ENCODE results near the gene SYNPR. TPM values are rescaled to one million over a fixed set of nuclear protein-coding genes. Genes with fewer than 3 reads are reported as not detected.

The SYNPR gene
- total RNA-seq, 1 experiment from 2014 or later: not detected

GRCh38 chr3:63523100-63523499, 245.0 kb downstream of the SYNPR start:
- no peaks in the 10 kb centered on the region for H3K4me1 ChIP-seq (replicated peaks)
- H3K36me3 ChIP-seq: no peaks in the 10 kb centered on the region
- H3K9me3 ChIP-seq (replicated peaks): no peaks in the 10 kb centered on the region
- no peak overlapping the region for H3K4me3 ChIP-seq
- no peaks in the 10 kb centered on the region for H3K27me3 ChIP-seq (replicated peaks)
- no peak overlapping the region for H3K27ac ChIP-seq
- no peak for DNase-seq (ENCODE audit: low read depth in 1 of 2, low spot score in 2 of 2)

DNA sequence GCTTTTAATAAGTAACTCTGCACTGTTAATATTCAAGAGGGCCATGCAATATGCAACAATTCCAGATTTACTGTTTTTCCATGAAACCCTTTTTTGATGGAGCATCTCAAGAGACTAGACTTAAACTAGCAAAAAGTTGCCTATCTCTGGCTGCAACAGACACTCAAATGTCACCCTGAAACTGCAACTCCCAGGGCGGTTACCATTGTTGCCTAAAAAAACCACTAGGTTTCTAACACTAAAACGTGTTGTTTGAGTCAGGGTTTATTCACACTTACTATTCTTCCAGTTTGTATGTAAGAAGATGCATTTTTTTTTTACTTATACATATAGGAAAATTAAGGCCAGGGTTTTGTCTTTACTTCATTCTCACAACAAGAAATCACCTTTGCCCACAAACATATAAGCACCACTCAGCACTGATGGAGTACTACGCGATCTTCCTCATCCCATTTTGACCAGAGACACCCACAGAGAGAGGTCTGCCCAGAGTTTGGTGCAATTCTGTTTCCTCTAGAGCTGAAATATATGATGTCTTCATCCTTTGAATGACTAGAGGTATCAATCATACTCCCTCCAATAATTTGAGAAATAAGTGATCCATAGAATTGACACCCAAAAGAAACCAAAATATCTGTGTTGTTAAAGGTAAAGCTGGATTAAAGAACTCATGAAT, 250.4 kb downstream of the SYNPR start:
- Histone ChIP-seq H3K9me3 (replicated peaks) (no peaks in the 10 kb centered on the region), H3K4me1 (replicated peaks) (no peaks in the 10 kb centered on the region), H3K27ac (no peak overlapping the region), H3K27me3 (replicated peaks) (no peaks in the 10 kb centered on the region), H3K4me3 (no peak overlapping the region), H3K36me3 (no peaks in the 10 kb centered on the region)
- no peak for DNase-seq (ENCODE audit: low read depth in 1 of 2, low spot score in 2 of 2)

DNA sequence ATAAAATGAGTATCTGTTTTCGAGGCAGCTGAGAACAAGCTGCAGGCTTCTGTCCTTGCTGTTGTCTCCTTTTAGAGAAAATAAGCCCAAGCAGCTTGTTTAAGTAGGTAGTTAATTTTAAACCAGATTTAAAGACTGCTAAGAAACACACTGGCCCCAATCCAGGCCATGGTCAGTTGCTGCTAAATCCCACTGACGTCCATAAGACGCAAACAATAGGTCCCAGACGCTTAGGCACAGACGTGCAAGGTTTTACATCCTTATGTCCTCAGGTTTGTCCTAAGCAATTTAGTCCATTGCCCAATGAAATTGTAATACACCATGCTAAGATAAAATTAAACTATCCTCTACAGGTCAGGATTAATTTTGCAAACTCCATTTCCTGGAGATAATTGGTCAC, 254.4 kb downstream of the SYNPR start:
- no peaks in the 10 kb centered on the region for H3K27me3 ChIP-seq (replicated peaks)
- no peaks in the 10 kb centered on the region for H3K4me1 ChIP-seq (replicated peaks)
- no peak overlapping the region for H3K4me3 ChIP-seq
- H3K27ac ChIP-seq: no peak overlapping the region
- DNase-seq (ENCODE audit: low read depth in 1 of 2, low spot score in 2 of 2): no peak
- H3K36me3 ChIP-seq: no peaks in the 10 kb centered on the region
- H3K9me3 ChIP-seq (replicated peaks): no peaks in the 10 kb centered on the region

GRCh38 chr3:63538919-63539318, 260.8 kb downstream of the SYNPR start:
- no peaks in the 10 kb centered on the region for H3K9me3 ChIP-seq (replicated peaks)
- no peaks in the 10 kb centered on the region for H3K4me1 ChIP-seq (replicated peaks)
- H3K4me3 ChIP-seq: no peak overlapping the region
- H3K27ac ChIP-seq: no peak overlapping the region
- H3K36me3 ChIP-seq: no peaks in the 10 kb centered on the region
- no peak for DNase-seq (ENCODE audit: low read depth in 1 of 2, low spot score in 2 of 2)
- no peaks in the 10 kb centered on the region for H3K27me3 ChIP-seq (replicated peaks)

DNA sequence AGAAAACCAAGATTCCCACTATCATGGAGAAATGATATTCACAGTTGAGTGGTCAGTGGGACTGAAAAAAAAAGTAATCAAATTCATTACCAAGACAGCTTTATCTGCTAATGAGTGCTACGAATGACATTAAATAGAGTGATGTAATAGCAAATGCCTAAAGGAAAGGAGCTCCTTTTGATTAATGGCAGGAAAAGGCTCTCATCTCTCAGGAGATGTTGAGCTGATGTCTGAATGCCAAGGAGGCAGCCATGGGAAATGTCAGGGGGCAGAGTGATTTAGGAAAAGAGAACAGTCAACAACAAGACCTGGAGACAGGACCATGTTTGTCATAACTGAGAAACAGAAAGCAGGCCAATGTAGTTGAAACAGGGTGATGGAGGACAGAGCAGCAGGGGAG, 277.7 kb downstream of the SYNPR start:
- Histone ChIP-seq H3K9me3 (replicated peaks) (no peaks in the 10 kb centered on the region), H3K4me3 (no peak overlapping the region), H3K27me3 (replicated peaks) (no peaks in the 10 kb centered on the region), H3K27ac (no peak overlapping the region), H3K4me1 (replicated peaks) (no peaks in the 10 kb centered on the region), H3K36me3 (no peaks in the 10 kb centered on the region)
- DNase-seq (ENCODE audit: low read depth in 1 of 2, low spot score in 2 of 2): no peak

DNA sequence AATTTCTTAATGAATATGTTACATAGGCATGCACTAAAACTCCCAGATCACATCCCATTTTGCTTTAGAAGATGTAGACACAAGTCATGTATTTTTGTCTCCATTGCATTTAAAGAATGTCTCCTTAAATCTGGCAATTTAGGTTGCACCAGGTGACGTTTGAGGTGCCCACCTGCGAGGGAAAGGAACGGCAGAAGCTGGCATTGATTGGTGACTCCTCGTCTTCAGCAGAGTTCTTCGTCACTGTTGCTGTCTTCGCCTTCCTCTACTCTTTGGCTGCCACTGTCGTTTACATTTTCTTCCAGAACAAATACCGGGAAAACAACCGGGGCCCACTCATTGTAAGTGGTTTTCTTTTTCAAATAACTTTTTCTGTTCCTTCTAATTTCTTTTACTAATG, 278.3 kb downstream of the SYNPR start:
- DNase-seq (ENCODE audit: low read depth in 1 of 2, low spot score in 2 of 2): no peak
- Histone ChIP-seq H3K4me3 (no peak overlapping the region), H3K4me1 (replicated peaks) (no peaks in the 10 kb centered on the region), H3K27me3 (replicated peaks) (no peaks in the 10 kb centered on the region), H3K27ac (no peak overlapping the region), H3K9me3 (replicated peaks) (no peaks in the 10 kb centered on the region), H3K36me3 (no peaks in the 10 kb centered on the region)

GRCh38 chr3:63557912-63558311, 279.8 kb downstream of the SYNPR start:
- Histone ChIP-seq H3K4me1 (replicated peaks) (no peaks in the 10 kb centered on the region), H3K27ac (no peak overlapping the region), H3K4me3 (no peak overlapping the region), H3K36me3 (no peaks in the 10 kb centered on the region), H3K9me3 (replicated peaks) (no peaks in the 10 kb centered on the region), H3K27me3 (replicated peaks) (no peaks in the 10 kb centered on the region)
- DNase-seq (ENCODE audit: low read depth in 1 of 2, low spot score in 2 of 2): no peak

DNA sequence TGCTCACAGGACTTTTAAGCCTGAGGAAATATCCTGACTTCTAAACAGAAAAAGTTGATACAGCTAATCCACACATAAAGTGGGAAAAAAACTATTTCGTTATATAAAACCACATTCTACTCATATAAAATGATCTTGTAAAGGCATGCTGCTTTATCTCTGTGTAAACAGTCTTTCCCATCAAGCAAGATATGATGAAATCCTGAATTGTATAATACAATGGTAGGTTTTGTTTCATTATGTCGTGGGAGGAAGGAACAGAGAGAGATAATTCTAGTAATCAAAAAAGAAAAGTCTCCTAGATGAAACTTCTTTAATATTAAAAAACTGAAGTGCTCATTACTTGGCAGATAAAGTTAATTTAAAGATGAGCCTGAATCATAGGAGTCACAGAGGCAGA, 281.8 kb downstream of the SYNPR start:
- no peak overlapping the region for H3K27ac ChIP-seq
- no peaks in the 10 kb centered on the region for H3K36me3 ChIP-seq
- DNase-seq (ENCODE audit: low read depth in 1 of 2, low spot score in 2 of 2): no peak
- H3K9me3 ChIP-seq (replicated peaks): no peaks in the 10 kb centered on the region
- H3K4me3 ChIP-seq: no peak overlapping the region
- no peaks in the 10 kb centered on the region for H3K4me1 ChIP-seq (replicated peaks)
- no peaks in the 10 kb centered on the region; the same call in 1 of the 2 replicates for H3K27me3 ChIP-seq (replicated peaks)

- Histone ChIP-seq H3K9me3 (replicated peaks) (no peaks in the 10 kb centered on the region), H3K36me3 (no peaks in the 10 kb centered on the region), H3K27ac (no peak overlapping the region), H3K4me3 (no peak overlapping the region), H3K4me1 (replicated peaks) (no peaks in the 10 kb centered on the region), H3K27me3 (replicated peaks) (no peaks in the 10 kb centered on the region; the same call in 1 of the 2 replicates)
- no peak for DNase-seq (ENCODE audit: low read depth in 1 of 2, low spot score in 2 of 2)
Observed at GRCh38 chr3:63561879-63562278, 283.8 kb downstream of the SYNPR start.

- Histone ChIP-seq H3K36me3 (no peaks in the 10 kb centered on the region), H3K27me3 (replicated peaks) (no peaks in the 10 kb centered on the region; the same call in 1 of the 2 replicates), H3K27ac (no peak overlapping the region), H3K4me1 (replicated peaks) (no peaks in the 10 kb centered on the region), H3K4me3 (no peak overlapping the region), H3K9me3 (replicated peaks) (no peaks in the 10 kb centered on the region)
- DNase-seq (ENCODE audit: low read depth in 1 of 2, low spot score in 2 of 2): no peak
Observed at GRCh38 chr3:63562323-63562722, 284.2 kb downstream of the SYNPR start.

DNA sequence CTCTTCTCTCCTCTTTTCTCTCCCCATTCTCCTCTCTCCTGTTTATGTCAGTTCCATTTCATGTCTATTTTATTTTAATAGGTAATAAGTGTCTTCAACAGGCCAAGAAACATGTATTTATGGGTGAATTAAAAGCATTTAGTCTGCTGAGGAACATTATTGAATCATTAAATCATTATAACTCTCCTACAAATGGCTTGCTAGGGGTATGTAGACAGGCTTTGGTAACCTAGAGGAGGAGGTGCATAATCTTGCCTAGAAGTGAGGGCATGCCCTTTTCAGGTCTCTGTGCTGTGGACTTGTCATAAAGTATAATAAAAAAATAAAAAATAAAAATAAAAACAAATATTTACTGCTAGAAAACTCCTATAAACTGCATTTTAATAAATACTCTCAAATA, 285.5 kb downstream of the SYNPR start:
- no peak for DNase-seq (ENCODE audit: low read depth in 1 of 2, low spot score in 2 of 2)
- H3K27ac ChIP-seq: no peak overlapping the region
- no peaks in the 10 kb centered on the region; the same call in 1 of the 2 replicates for H3K27me3 ChIP-seq (replicated peaks)
- H3K36me3 ChIP-seq: no peaks in the 10 kb centered on the region
- H3K9me3 ChIP-seq (replicated peaks): no peaks in the 10 kb centered on the region
- no peak overlapping the region for H3K4me3 ChIP-seq
- no peaks in the 10 kb centered on the region for H3K4me1 ChIP-seq (replicated peaks)

GRCh38 chr3:63565220-63565619, 287.1 kb downstream of the SYNPR start:
- DNase-seq (ENCODE audit: low read depth in 1 of 2, low spot score in 2 of 2): no peak
- H3K27me3 ChIP-seq (replicated peaks): no peaks in the 10 kb centered on the region; the same call in 1 of the 2 replicates
- no peak overlapping the region for H3K4me3 ChIP-seq
- no peaks in the 10 kb centered on the region for H3K9me3 ChIP-seq (replicated peaks)
- no peaks in the 10 kb centered on the region for H3K36me3 ChIP-seq
- no peak overlapping the region for H3K27ac ChIP-seq
- H3K4me1 ChIP-seq (replicated peaks): no peaks in the 10 kb centered on the region

GRCh38 chr3:63571682-63572081, 293.6 kb downstream of the SYNPR start:
- Histone ChIP-seq H3K36me3 (no peaks in the 10 kb centered on the region), H3K27ac (no peak overlapping the region), H3K9me3 (replicated peaks) (no peaks in the 10 kb centered on the region), H3K27me3 (replicated peaks) (no peaks in the 10 kb centered on the region), H3K4me3 (no peak overlapping the region), H3K4me1 (replicated peaks) (no peaks in the 10 kb centered on the region)
- no peak for DNase-seq (ENCODE audit: low read depth in 1 of 2, low spot score in 2 of 2)

- H3K36me3 ChIP-seq: no peaks in the 10 kb centered on the region
- no peak overlapping the region for H3K4me3 ChIP-seq
- no peaks in the 10 kb centered on the region for H3K27me3 ChIP-seq (replicated peaks)
- no peaks in the 10 kb centered on the region for H3K9me3 ChIP-seq (replicated peaks)
- H3K4me1 ChIP-seq (replicated peaks): no peaks in the 10 kb centered on the region
- no peak overlapping the region for H3K27ac ChIP-seq
- DNase-seq (ENCODE audit: low read depth in 1 of 2, low spot score in 2 of 2): no peak
Observed at GRCh38 chr3:63576846-63577245, 298.7 kb downstream of the SYNPR start.

GRCh38 chr3:63578858-63579257, 300.8 kb downstream of the SYNPR start:
- no peaks in the 10 kb centered on the region for H3K9me3 ChIP-seq (replicated peaks)
- no peaks in the 10 kb centered on the region for H3K36me3 ChIP-seq

More at GRCh38 chr3:63578858-63579257, 300.8 kb downstream of the SYNPR start:
- Histone ChIP-seq H3K27ac (no peak overlapping the region), H3K4me1 (replicated peaks) (no peaks in the 10 kb centered on the region; the same call in 1 of the 2 replicates), H3K27me3 (replicated peaks) (no peaks in the 10 kb centered on the region), H3K4me3 (no peak overlapping the region)
- no peak for DNase-seq (ENCODE audit: low read depth in 1 of 2, low spot score in 2 of 2)
